Astrocyte (in vitro differentiated cells and primary cell): ENCODE data around the gene CACHD1.

Experiments
- CTCF ChIP-seq: IDR thresholded peaks from 2 replicates; pipeline ENCODE4 v1.5.1; 2011; ENCODE audit warnings: low read depth, mild to moderate bottlenecking, inconsistent platforms, low read length, moderate library complexity; ENCODE audit not compliant: insufficient read depth
- EZH2 ChIP-seq: IDR thresholded peaks from 2 replicates; pipeline ENCODE4 v1.6.1; 2012; ENCODE audit warnings: mild to moderate bottlenecking, low read length, inconsistent platforms; ENCODE audit not compliant: insufficient read depth

GRCh38 chr1:64579767-64580166 is 109.8 kb downstream of the CACHD1 start:
- no peak for TF ChIP-seq CTCF
- TF ChIP-seq EZH2, result no peak
